GM23248 (cell line): ENCODE measurements around the gene LRRC45.

ENCODE experiments used
- EZH2 ChIP-seq: fragments of 200-600 bp; sonication (generic); IDR thresholded peaks from 2 replicates; pipeline ENCODE4 v1.6.1; 2018; ENCODE audit warnings: antibody characterized with exemption, mild to moderate bottlenecking; ENCODE audit not compliant: insufficient read depth, poor library complexity, severe bottlenecking
- EZH2phosphoT487 ChIP-seq: fragments of 200-600 bp; sonication (generic); IDR thresholded peaks from 2 replicates; pipeline ENCODE4 v1.6.1; 2018; ENCODE audit warnings: antibody characterized with exemption, moderate library complexity, mild to moderate bottlenecking, low read depth; ENCODE audit not compliant: insufficient read depth

GRCh38 chr17:82054351-82055022 is 31.4 kb downstream of the LRRC45 start:
- TF ChIP-seq EZH2phosphoT487 (no peak), EZH2 (no peak)
